ENCODE data around the gene ZBTB8B.

ZBTB8B gene

GRCh38 chr1:32503153-32503552 is 38.3 kb downstream of the ZBTB8B start:
- DNase-seq = no peak

DNA sequence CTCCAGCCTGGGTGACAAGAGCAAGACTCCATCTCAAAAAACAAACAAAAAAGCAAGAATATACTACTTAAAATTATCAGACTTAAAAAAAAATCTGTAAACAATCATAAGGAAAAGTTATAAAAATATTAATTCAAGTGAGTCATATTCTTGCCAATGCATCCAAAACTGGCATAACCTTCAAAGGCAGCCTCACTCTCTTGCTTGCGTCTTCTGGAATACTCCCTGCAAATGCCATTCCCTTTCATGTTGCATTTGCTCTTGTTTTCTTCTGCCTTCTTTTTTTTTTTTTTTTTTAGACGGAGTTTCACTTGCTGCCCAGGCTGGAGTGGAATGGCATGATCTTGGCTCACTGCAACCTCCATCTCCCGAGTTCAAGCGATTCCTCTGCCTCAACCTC is 42.1 kb downstream of the ZBTB8B start:
- DNase-seq = no peak

GRCh38 chr1:32508761-32509160 is 43.9 kb downstream of the ZBTB8B start:
- no peak for DNase-seq

DNA sequence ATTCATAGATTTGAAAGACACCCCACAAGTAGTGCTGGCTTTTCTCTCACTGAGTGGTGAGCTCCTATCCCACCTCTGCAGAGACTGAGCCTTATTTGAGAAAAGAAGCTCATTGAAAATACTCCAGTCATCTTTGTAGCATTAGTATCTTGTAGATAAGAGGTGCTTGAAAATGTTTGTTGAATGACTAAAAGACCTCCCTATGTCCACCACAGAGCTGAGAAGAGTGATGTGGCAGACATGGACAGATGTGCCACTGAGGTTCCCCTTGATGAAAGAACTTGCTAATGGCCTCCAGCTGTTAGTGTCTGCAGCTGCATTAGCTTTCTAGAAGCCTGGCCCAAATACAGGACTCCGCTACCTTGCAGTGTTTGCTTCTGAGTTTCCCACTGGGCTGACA is 45.1 kb downstream of the ZBTB8B start:
- no peak for DNase-seq

All from hypothalamus (tissue), 51 donors.